Osteocyte (in vitro differentiated cells): Measurements from ENCODE around the gene HS3ST6. TPM values are rescaled to one million over a fixed set of nuclear protein-coding genes. Genes with fewer than 3 reads are reported as not detected.
"Not testable (repeated sequence)": the region's sequence is repeated elsewhere in the genome, so short reads cannot be mapped to it uniquely, and the experiment has no call there.

Experiments
- DNase-seq: peaks from one replicate; pipeline ENCODE4 v3.0.0; 2021; ENCODE audit warnings: mixed read lengths; ENCODE audit not compliant: unreplicated experiment; ENCODE audit errors: extremely low spot score
- H3K27ac Mint-ChIP-seq: one replicate; pipeline ENCODE4 v1.8.0; 2021; ENCODE audit warnings: mild to moderate bottlenecking, mixed read lengths; ENCODE audit not compliant: unreplicated experiment
- H3K27me3 Mint-ChIP-seq: one replicate; pipeline ENCODE4 v1.8.0; 2021; ENCODE audit warnings: mixed read lengths; ENCODE audit not compliant: unreplicated experiment
- H3K36me3 Mint-ChIP-seq: one replicate; pipeline ENCODE4 v1.8.0; 2021; ENCODE audit warnings: mixed read lengths; ENCODE audit not compliant: unreplicated experiment
- H3K4me1 Mint-ChIP-seq: one replicate; pipeline ENCODE4 v1.8.0; 2021; ENCODE audit warnings: mixed read lengths; ENCODE audit not compliant: unreplicated experiment
- H3K4me3 Mint-ChIP-seq: one replicate; pipeline ENCODE4 v1.8.0; 2021; ENCODE audit warnings: mild to moderate bottlenecking, moderate library complexity, mixed read lengths; ENCODE audit not compliant: unreplicated experiment
- H3K9me3 Mint-ChIP-seq: one replicate; pipeline ENCODE4 v1.8.0; 2021; ENCODE audit warnings: mixed read lengths; ENCODE audit not compliant: unreplicated experiment
- CTCF ChIP-seq: fragments of 200-600 bp; sonication (generic); IDR thresholded peaks from 2 replicates; pipeline ENCODE4 v1.5.0; 2021; ENCODE audit warnings: antibody characterized with exemption, mild to moderate bottlenecking, moderate library complexity
- total RNA-seq: library from RNA; stranded (reverse); gene quantifications from 2 replicates; pipeline ENCODE4 v1.2.1, GENCODE V29; 2021

The HS3ST6 gene
- total RNA-seq, 1 donor from 2014 or later = not detected

- Mint-ChIP-seq H3K27ac (no peak overlapping the region), H3K36me3 (no peaks in the 10 kb centered on the region), H3K4me3 (no peak overlapping the region), H3K4me1 (peaks cover 13% of the 10 kb centered on the region), H3K27me3 (peaks cover 11% of the 10 kb centered on the region), H3K9me3 (no peaks in the 10 kb centered on the region)
- no peak for DNase-seq
- no peak for TF ChIP-seq CTCF
Observed at GRCh38 chr16:1926271-1926670, 8.1 kb upstream of the HS3ST6 start.

GRCh38 chr16:1924095-1924494, 5.9 kb upstream of the HS3ST6 start:
- no peak overlapping the region for H3K27ac Mint-ChIP-seq
- H3K36me3 Mint-ChIP-seq = no peaks in the 10 kb centered on the region
- DNase-seq = no peak
- H3K4me3 Mint-ChIP-seq = no peak overlapping the region
- H3K4me1 Mint-ChIP-seq = peaks cover 16% of the 10 kb centered on the region
- no peak for TF ChIP-seq CTCF
- H3K9me3 Mint-ChIP-seq = no peaks in the 10 kb centered on the region
- peaks cover 21% of the 10 kb centered on the region for H3K27me3 Mint-ChIP-seq

GRCh38 chr16:1923299-1924034, 5.3 kb upstream of the HS3ST6 start:
- H3K27ac Mint-ChIP-seq = no peak overlapping the region

GRCh38 chr16:1922357-1922756, 4.1 kb upstream of the HS3ST6 start:
- Mint-ChIP-seq H3K36me3 (no peaks in the 10 kb centered on the region), H3K4me1 (peaks cover 15% of the 10 kb centered on the region), H3K27me3 (peaks cover 26% of the 10 kb centered on the region), H3K4me3 (no peak overlapping the region), H3K27ac (no peak overlapping the region), H3K9me3 (no peaks in the 10 kb centered on the region)
- DNase-seq = no peak
- TF ChIP-seq CTCF = no peak

More at GRCh38 chr16:1923299-1924034, 5.3 kb upstream of the HS3ST6 start:
- Mint-ChIP-seq H3K27me3 (peaks cover 26% of the 10 kb centered on the region), H3K9me3 (no peaks in the 10 kb centered on the region), H3K4me1 (peaks cover 15% of the 10 kb centered on the region), H3K4me3 (no peak overlapping the region), H3K36me3 (no peaks in the 10 kb centered on the region)
- TF ChIP-seq CTCF = peak; percentile 50
- no peak for DNase-seq

GRCh38 chr16:1920727-1921171, 2.5 kb upstream of the HS3ST6 start:
- Mint-ChIP-seq H3K9me3 (no peaks in the 10 kb centered on the region), H3K36me3 (no peaks in the 10 kb centered on the region), H3K27ac (no peak overlapping the region), H3K4me1 (peaks cover 16% of the 10 kb centered on the region), H3K27me3 (peaks cover 38% of the 10 kb centered on the region), H3K4me3 (no peak overlapping the region)
- no peak for DNase-seq
- TF ChIP-seq CTCF = no peak

- H3K27ac Mint-ChIP-seq, H3K36me3 Mint-ChIP-seq, DNase-seq, H3K9me3 Mint-ChIP-seq, H3K4me3 Mint-ChIP-seq: not testable (repeated sequence)
- Mint-ChIP-seq H3K27me3 (peaks cover 43% of the 10 kb centered on the region), H3K4me1 (peaks cover 16% of the 10 kb centered on the region)
Observed at GRCh38 chr16:1920122-1920521, 1.9 kb upstream of the HS3ST6 start.
